ENCODE measurements around the gene SMOC2. TPM values are rescaled to one million over a fixed set of nuclear protein-coding genes. Genes with fewer than 3 reads are reported as not detected.

SMOC2 gene
- total RNA-seq, 6 experiments from 2014 or later, result 0.42 to 3.5 (median 1.2) TPM

GRCh38 chr6:168520233-168520632 lies 79.2 kb downstream of the SMOC2 start:
- Histone ChIP-seq H3K4me1 (no peaks in the 10 kb centered on the region), H3K27me3 (no peaks in the 10 kb centered on the region), H3K36me3 (no peaks in the 10 kb centered on the region), H3K9me3 (no peaks in the 10 kb centered on the region), H3K4me3 (no peak overlapping the region), H3K27ac (no peak overlapping the region)
- 42% methylated on average over 4 of the region's 10 CpGs for WGBS (ENCODE audit: insufficient coverage, low coverage, low lambda C conversion rate, missing lambda C conversion rate)
- DNase-seq, result no peak
- intact Hi-C loops (cut with DNase I), result no loop called here
- ATAC-seq, result no peak
- TF ChIP-seq CTCF (IDR thresholded peaks at IDR 0.05) (no peak), POLR2A (IDR thresholded peaks at IDR 0.05) (no peak)

- ATAC-seq, result no peak
- intact Hi-C loops (cut with DNase I), result no loop called here
Measured at GRCh38 chr6:168524571-168525001, 83.6 kb downstream of the SMOC2 start.

GRCh38 chr6:168525114-168525513 lies 84.1 kb downstream of the SMOC2 start:
- intact Hi-C loops (cut with DNase I), result no loop called here
- no peaks in the 10 kb centered on the region for H3K4me1 ChIP-seq
- ATAC-seq (no peak), DNase-seq (no peak)
- H3K27me3 ChIP-seq, result no peaks in the 10 kb centered on the region
- no peak overlapping the region for H3K27ac ChIP-seq
- no peak overlapping the region for H3K4me3 ChIP-seq
- 82% methylated on average over 2 of the region's 8 CpGs for WGBS (ENCODE audit: insufficient coverage, low coverage, low lambda C conversion rate, missing lambda C conversion rate)
- no peaks in the 10 kb centered on the region for H3K36me3 ChIP-seq
- no peak for TF ChIP-seq CTCF (IDR thresholded peaks at IDR 0.05)
- H3K9me3 ChIP-seq, result no peaks in the 10 kb centered on the region

More at GRCh38 chr6:168524571-168525001, 83.6 kb downstream of the SMOC2 start:
- H3K27me3 ChIP-seq, result no peaks in the 10 kb centered on the region
- 80% methylated on average over 10 of the region's 13 CpGs for WGBS (ENCODE audit: insufficient coverage, low coverage, low lambda C conversion rate, missing lambda C conversion rate)
- no peak for DNase-seq
- H3K4me3 ChIP-seq, result no peak overlapping the region
- H3K4me1 ChIP-seq, result no peaks in the 10 kb centered on the region
- TF ChIP-seq CTCF (IDR thresholded peaks at IDR 0.05) (no peak), POLR2A (IDR thresholded peaks at IDR 0.05) (no peak)
- no peak overlapping the region for H3K27ac ChIP-seq
- no peaks in the 10 kb centered on the region for H3K36me3 ChIP-seq
- no peaks in the 10 kb centered on the region for H3K9me3 ChIP-seq

GRCh38 chr6:168525926-168526630 lies 85.1 kb downstream of the SMOC2 start:
- intact Hi-C loops (cut with DNase I), result no loop called here
- Histone ChIP-seq H3K4me1 (no peaks in the 10 kb centered on the region), H3K9me3 (no peaks in the 10 kb centered on the region), H3K27ac (no peak overlapping the region), H3K27me3 (no peaks in the 10 kb centered on the region), H3K36me3 (no peaks in the 10 kb centered on the region), H3K4me3 (no peak overlapping the region)
- ATAC-seq (no peak), DNase-seq (no peak)
- WGBS (ENCODE audit: insufficient coverage, low coverage, low lambda C conversion rate, missing lambda C conversion rate), result 80% methylated on average over 11 of the region's 16 CpGs
- TF ChIP-seq CTCF (IDR thresholded peaks at IDR 0.05), result no peak
- no peak for TF ChIP-seq POLR2A (IDR thresholded peaks at IDR 0.05)
